Measurements from ENCODE around the gene ASIC5. TPM values are rescaled to one million over a fixed set of nuclear protein-coding genes. Genes with fewer than 3 reads are reported as not detected.

ASIC5 gene, protein sequence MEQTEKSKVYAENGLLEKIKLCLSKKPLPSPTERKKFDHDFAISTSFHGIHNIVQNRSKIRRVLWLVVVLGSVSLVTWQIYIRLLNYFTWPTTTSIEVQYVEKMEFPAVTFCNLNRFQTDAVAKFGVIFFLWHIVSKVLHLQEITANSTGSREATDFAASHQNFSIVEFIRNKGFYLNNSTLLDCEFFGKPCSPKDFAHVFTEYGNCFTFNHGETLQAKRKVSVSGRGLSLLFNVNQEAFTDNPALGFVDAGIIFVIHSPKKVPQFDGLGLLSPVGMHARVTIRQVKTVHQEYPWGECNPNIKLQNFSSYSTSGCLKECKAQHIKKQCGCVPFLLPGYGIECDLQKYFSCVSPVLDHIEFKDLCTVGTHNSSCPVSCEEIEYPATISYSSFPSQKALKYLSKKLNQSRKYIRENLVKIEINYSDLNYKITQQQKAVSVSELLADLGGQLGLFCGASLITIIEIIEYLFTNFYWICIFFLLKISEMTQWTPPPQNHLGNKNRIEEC
- total RNA-seq (2021), result not detected in 2 replicates
- long read RNA-seq, result 0 reads

GRCh38 chr4:155866177-155866576 is at the start of gene ASIC5:
TSS of gene ASIC5 (minus strand) at chr4:155866277. CDS start at chr4:155866226, 51 bp downstream.
- Histone ChIP-seq H4K91ac (ENCODE audit: insufficient read length, low read depth, low read length) (no peak within 1 kb of the TSS), H2AK5ac (ENCODE audit: insufficient read length, low read length) (no peak within 1 kb of the TSS), H4K20me1 (ENCODE audit: control insufficient read depth, insufficient read depth, insufficient read length) (no peaks in the 10 kb centered on the region), H2BK5ac (ENCODE audit: insufficient read length, low read length) (no peak within 1 kb of the TSS), H3K56ac (ENCODE audit: insufficient read length, low read depth, low read length) (no peak within 1 kb of the TSS), H2AFZ (ENCODE audit: low read length) (no peak within 1 kb of the TSS), H2BK120ac (ENCODE audit: low read depth, low read length, poor library complexity, severe bottlenecking) (no peak within 1 kb of the TSS), H4K8ac (replicated peaks; ENCODE audit: insufficient read length, low read depth, low read length) (no peak within 1 kb of the TSS), H3K4me1 (ENCODE audit: insufficient read depth, low read length) (no peaks in the 10 kb centered on the region), H3K4me2 (ENCODE audit: insufficient read depth, insufficient read length, low read length) (no peak within 1 kb of the TSS), H3K23me2 (ENCODE audit: insufficient read length, low read depth, low read length, poor library complexity, severe bottlenecking) (no peaks in the 10 kb centered on the region), H3T11ph (ENCODE audit: low read length) (no peak within 1 kb of the TSS), H2BK12ac (ENCODE audit: insufficient read length, low read depth, low read length) (no peak within 1 kb of the TSS), H3K18ac (ENCODE audit: insufficient read length, low read depth, low read length) (no peak within 1 kb of the TSS), H2BK20ac (ENCODE audit: low read depth, low read length, poor library complexity, severe bottlenecking) (no peak within 1 kb of the TSS), H3K27me3 (ENCODE audit: insufficient read depth, low read length) (no peaks in the 10 kb centered on the region), H3K9me3 (ENCODE audit: control insufficient read depth, low read depth, low read length) (no peaks in the 10 kb centered on the region), H4K5ac (ENCODE audit: insufficient read length, low read depth, low read length) (no peak within 1 kb of the TSS), H3K79me2 (ENCODE audit: insufficient read depth, low read length) (no peaks in the 10 kb centered on the region), H3K79me1 (ENCODE audit: insufficient read depth, low read depth, low read length, poor library complexity, severe bottlenecking) (no peaks in the 10 kb centered on the region), H3K27ac (ENCODE audit: insufficient read length, low read depth, low read length) (no peak within 1 kb of the TSS), H3K4ac (ENCODE audit: low read depth, low read length) (no peak within 1 kb of the TSS), H3K23ac (ENCODE audit: insufficient read length, low read depth, low read length) (no peak within 1 kb of the TSS), H3K14ac (ENCODE audit: insufficient read depth, low read length) (no peak within 1 kb of the TSS), H2BK15ac (ENCODE audit: low read depth, low read length) (no peak within 1 kb of the TSS), H3K9ac (ENCODE audit: extremely low read depth, insufficient read length, low read length) (no peak within 1 kb of the TSS)
- Mint-ChIP-seq H3K27ac (no peak within 1 kb of the TSS), H3K27me3 (ENCODE audit: low read depth) (no peaks in the 10 kb centered on the region), H3K36me3 (ENCODE audit: insufficient read depth in 1 of 3, low read depth in 3 of 3) (peaks cover 3 to 13% (median 10%) of the 10 kb centered on the region in 3 experiments), H3K4me1 (no peaks in the 10 kb centered on the region), H3K4me3 (no peak within 1 kb of the TSS), H3K9me3 (peaks cover 7 to 24% of the 10 kb centered on the region in 2 experiments)
- DNase-seq, result no peak
- no peak for TF ChIP-seq CTCF (conservative IDR thresholded peaks at IDR 0.05)
- no CpG with 5 or more reads among the region's 1 CpG for WGBS (ENCODE audit: extremely low coverage, insufficient read length, low lambda C conversion rate)
